H9 (cell line): ENCODE data around the gene SRC. TPM values are rescaled to one million over a fixed set of nuclear protein-coding genes. Genes with fewer than 3 reads are reported as not detected.

Experiments
- DNase-seq: peaks from one replicate; pipeline ENCODE4 v3.0.0-alpha.2; 2017
- H2AFZ ChIP-seq: one replicate; pipeline ENCODE4 v1.6.1; 2013; ENCODE audit warnings: mild to moderate bottlenecking, low read length, control low read depth, moderate library complexity
- H2AK5ac ChIP-seq: 2 replicates; pipeline ENCODE4 v1.6.1; 2013; ENCODE audit warnings: low read length, control low read depth, mixed read lengths; ENCODE audit not compliant: insufficient read length
- H2BK120ac ChIP-seq: one replicate; pipeline ENCODE4 v1.6.1; 2013; ENCODE audit warnings: low read depth, mild to moderate bottlenecking, low read length, control low read depth, inconsistent platforms; ENCODE audit not compliant: poor library complexity, severe bottlenecking
- H2BK12ac ChIP-seq: 2 replicates; pipeline ENCODE4 v1.6.1; 2013; ENCODE audit warnings: low read length, control low read depth, mixed read lengths, low read depth; ENCODE audit not compliant: insufficient read length
- H2BK15ac ChIP-seq: 2 replicates; pipeline ENCODE4 v1.6.1; 2013; ENCODE audit warnings: low read depth, low read length, control low read depth
- H2BK20ac ChIP-seq: one replicate; pipeline ENCODE4 v1.6.1; 2013; ENCODE audit warnings: low read depth, mild to moderate bottlenecking, low read length, control low read depth, inconsistent platforms; ENCODE audit not compliant: poor library complexity, severe bottlenecking
- H2BK5ac ChIP-seq: 2 replicates; pipeline ENCODE4 v1.6.1; 2013; ENCODE audit warnings: low read length, control low read depth, mixed read lengths; ENCODE audit not compliant: insufficient read length
- H3K14ac ChIP-seq: 2 replicates; pipeline ENCODE4 v1.6.1; 2013; ENCODE audit warnings: low read length, control low read depth; ENCODE audit not compliant: insufficient read depth
- H3K18ac ChIP-seq: 2 replicates; pipeline ENCODE4 v1.6.1; 2013; ENCODE audit warnings: low read depth, mild to moderate bottlenecking, mixed read lengths, low read length, control low read depth; ENCODE audit not compliant: insufficient read length
- H3K23ac ChIP-seq: 2 replicates; pipeline ENCODE4 v1.6.1; 2013; ENCODE audit warnings: low read length, control low read depth, mixed read lengths, low read depth; ENCODE audit not compliant: insufficient read length
- H3K23me2 ChIP-seq: 2 replicates; pipeline ENCODE4 v1.6.1; 2013; ENCODE audit warnings: low read depth, mild to moderate bottlenecking, mixed read lengths, low read length, control low read depth; ENCODE audit not compliant: insufficient read length, poor library complexity, severe bottlenecking
- H3K27ac ChIP-seq: 2 replicates; pipeline ENCODE4 v1.5.1; 2013; ENCODE audit warnings: low read length, control low read depth, mixed read lengths, low read depth; ENCODE audit not compliant: insufficient read length
- H3K27me3 ChIP-seq: 2 replicates; pipeline ENCODE4 v1.6.1; 2013; ENCODE audit warnings: low read length, control low read depth, inconsistent platforms; ENCODE audit not compliant: insufficient read depth
- H3K4ac ChIP-seq: 2 replicates; pipeline ENCODE4 v1.6.1; 2013; ENCODE audit warnings: low read depth, mild to moderate bottlenecking, control low read depth, inconsistent platforms, low read length, moderate library complexity
- H3K4me1 ChIP-seq: 2 replicates; pipeline ENCODE4 v1.6.1; 2013; ENCODE audit warnings: low read length, control low read depth, inconsistent platforms; ENCODE audit not compliant: insufficient read depth
- H3K4me2 ChIP-seq: 2 replicates; pipeline ENCODE4 v1.6.1; 2013; ENCODE audit warnings: low read length, control low read depth, mixed read lengths; ENCODE audit not compliant: insufficient read length, insufficient read depth
- H3K56ac ChIP-seq: 2 replicates; pipeline ENCODE4 v1.6.1; 2013; ENCODE audit warnings: low read depth, mild to moderate bottlenecking, mixed read lengths, low read length, control low read depth; ENCODE audit not compliant: insufficient read length
- H3K79me1 ChIP-seq: 2 replicates; pipeline ENCODE4 v1.6.1; 2013; ENCODE audit warnings: low read depth, mild to moderate bottlenecking, moderate library complexity, low read length, control low read depth, inconsistent platforms; ENCODE audit not compliant: insufficient read depth, poor library complexity, severe bottlenecking
- H3K79me2 ChIP-seq: 2 replicates; pipeline ENCODE4 v1.6.1; 2013; ENCODE audit warnings: low read length, control low read depth, inconsistent platforms; ENCODE audit not compliant: insufficient read depth
- H3K9ac ChIP-seq: 2 replicates; pipeline ENCODE4 v1.6.1; 2013; ENCODE audit warnings: low read length, control low read depth, mixed read lengths; ENCODE audit not compliant: insufficient read length; ENCODE audit errors: extremely low read depth
- H3K9me3 ChIP-seq: one replicate; pipeline ENCODE4 v1.6.1; 2013; ENCODE audit warnings: low read depth, low read length, inconsistent platforms; ENCODE audit not compliant: control insufficient read depth
- H3T11ph ChIP-seq: one replicate; pipeline ENCODE4 v1.6.1; 2013; ENCODE audit warnings: mild to moderate bottlenecking, low read length, control low read depth, inconsistent platforms
- H4K20me1 ChIP-seq: one replicate; pipeline ENCODE4 v1.6.1; 2013; ENCODE audit not compliant: control insufficient read depth, insufficient read length, insufficient read depth
- H4K5ac ChIP-seq: 2 replicates; pipeline ENCODE4 v1.6.1; 2013; ENCODE audit warnings: low read depth, mild to moderate bottlenecking, mixed read lengths, low read length, control low read depth; ENCODE audit not compliant: insufficient read length
- H4K8ac ChIP-seq: replicated peaks from 2 replicates; pipeline ENCODE4 v1.6.1; 2013; ENCODE audit warnings: low read length, control low read depth, mixed read lengths, low read depth; ENCODE audit not compliant: insufficient read length
- H4K91ac ChIP-seq: 2 replicates; pipeline ENCODE4 v1.6.1; 2013; ENCODE audit warnings: low read depth, mild to moderate bottlenecking, moderate library complexity, mixed read lengths, low read length, control low read depth; ENCODE audit not compliant: insufficient read length
- H3K27ac Mint-ChIP-seq, 3 experiments: 2 replicates in 2 of 3; 3 replicates in 1 of 3; pipeline ENCODE4 v1.8.0; 2020 to 2021; ENCODE audit warnings: mixed read lengths in 3 of 3, mild to moderate bottlenecking in 1 of 3, moderate library complexity in 1 of 3
- H3K27me3 Mint-ChIP-seq: 2 replicates; pipeline ENCODE4 v1.8.0; 2021; ENCODE audit warnings: low read depth, mild to moderate bottlenecking, moderate library complexity, mixed read lengths
- H3K36me3 Mint-ChIP-seq, 3 experiments: 2 replicates in 2 of 3; 3 replicates in 1 of 3; pipeline ENCODE4 v1.8.0; 2020 to 2021; ENCODE audit warnings: low read depth in 3 of 3, mixed read lengths in 3 of 3; ENCODE audit not compliant: insufficient read depth in 1 of 3
- H3K4me1 Mint-ChIP-seq, 2 experiments: 2 replicates each; pipeline ENCODE4 v1.8.0; 2020; ENCODE audit warnings: mixed read lengths in 2 of 2
- H3K4me3 Mint-ChIP-seq, 2 experiments: 2 replicates in 1 of 2; 3 replicates in 1 of 2; pipeline ENCODE4 v1.8.0; 2020 to 2021; ENCODE audit warnings: mild to moderate bottlenecking in 2 of 2, mixed read lengths in 2 of 2, moderate library complexity in 1 of 2
- H3K9me3 Mint-ChIP-seq, 2 experiments: 2 replicates in 1 of 2; 3 replicates in 1 of 2; pipeline ENCODE4 v1.8.0; 2020; ENCODE audit warnings: mild to moderate bottlenecking in 2 of 2, mixed read lengths in 2 of 2, moderate library complexity in 1 of 2
- WGBS: extraction: QIAGEN DNeasy Blood & Tissue Kit; methylation state at CpG from one replicate; pipeline ENCODE4 v1.1.7; 2013; ENCODE audit warnings: missing lambda C conversion rate, low lambda C conversion rate, mixed read lengths; ENCODE audit not compliant: insufficient read length; ENCODE audit errors: extremely low coverage; 5-methylcytosine and 5-hydroxymethylcytosine counted together
- total RNA-seq: library from RNA; stranded (reverse); gene quantifications from 2 replicates; pipeline ENCODE4 v1.2.1, GENCODE V29; 2021
- TF ChIP-seq, protein P1 (sequence below): fragments of 200-600 bp; sonication (generic); conservative IDR thresholded peaks from 3 replicates; pipeline ENCODE4 v1.8.0; 2021; ENCODE audit warnings: antibody characterized with exemption, mild to moderate bottlenecking

The SRC gene
- total RNA-seq, 1 experiment from 2014 or later, result 44.5 TPM

DNA sequence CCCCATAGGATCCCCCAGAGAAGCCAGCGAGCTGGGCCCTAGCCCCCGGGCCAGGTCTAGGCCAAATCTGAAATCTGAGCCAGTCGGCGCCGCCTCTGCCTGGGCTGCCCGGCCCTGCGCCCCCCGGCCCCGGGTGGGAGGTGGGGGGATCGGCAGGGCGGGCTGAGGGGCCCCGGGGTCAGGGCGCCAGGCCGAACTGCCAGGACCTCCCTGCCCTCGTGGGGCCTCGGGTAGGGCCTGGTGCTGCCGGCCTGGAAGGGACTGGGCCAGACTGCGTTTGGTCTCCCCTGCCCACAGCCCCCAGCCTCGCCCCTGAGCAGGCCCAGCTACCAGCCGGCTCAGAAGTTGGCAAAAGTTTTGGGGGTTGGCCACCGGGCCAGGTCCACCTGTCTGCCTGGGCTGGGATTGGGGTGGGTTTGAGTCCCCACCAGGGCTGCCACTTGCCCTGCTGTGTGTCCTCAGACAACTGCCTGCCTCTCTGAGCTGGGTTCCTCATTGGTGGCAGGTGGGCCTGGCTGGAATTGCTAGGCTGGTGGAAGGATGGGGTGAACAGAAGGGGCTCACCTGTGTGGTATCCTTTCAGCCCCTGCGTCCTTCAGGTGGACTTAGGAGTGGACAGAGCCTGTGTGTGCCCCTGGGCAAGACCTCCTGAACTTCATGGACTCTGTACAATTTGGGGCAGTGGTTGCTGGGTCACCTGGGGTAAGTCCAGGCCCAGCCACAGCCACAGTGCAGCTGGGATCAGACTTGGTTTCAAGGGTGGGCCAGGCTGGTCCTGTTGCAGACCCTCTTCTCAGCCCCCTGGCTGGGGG lies 801 bp downstream of the SRC start:
- H2BK12ac ChIP-seq, result no peak overlapping the region
- H3K79me1 ChIP-seq, result no peaks in the 10 kb centered on the region
- no peak overlapping the region for H3K27ac ChIP-seq
- no peak overlapping the region for H2AFZ ChIP-seq
- H2BK15ac ChIP-seq, result no peak overlapping the region
- H2BK5ac ChIP-seq, result no peak overlapping the region
- no peak overlapping the region for H3K9ac ChIP-seq
- H3K36me3 Mint-ChIP-seq, result peaks cover 2 to 23% (median 7%) of the 10 kb centered on the region in 3 experiments; a peak in 5 of 7 replicates
- H3K4me2 ChIP-seq, result peak overlapping the region; percentile 25
- H3K9me3 Mint-ChIP-seq, result no peaks in the 10 kb centered on the region; a peak in 1 of 5 replicates
- H2AK5ac ChIP-seq, result no peak overlapping the region
- H3K23me2 ChIP-seq, result peaks cover 4% of the 10 kb centered on the region
- TF ChIP-seq, protein P1, sequence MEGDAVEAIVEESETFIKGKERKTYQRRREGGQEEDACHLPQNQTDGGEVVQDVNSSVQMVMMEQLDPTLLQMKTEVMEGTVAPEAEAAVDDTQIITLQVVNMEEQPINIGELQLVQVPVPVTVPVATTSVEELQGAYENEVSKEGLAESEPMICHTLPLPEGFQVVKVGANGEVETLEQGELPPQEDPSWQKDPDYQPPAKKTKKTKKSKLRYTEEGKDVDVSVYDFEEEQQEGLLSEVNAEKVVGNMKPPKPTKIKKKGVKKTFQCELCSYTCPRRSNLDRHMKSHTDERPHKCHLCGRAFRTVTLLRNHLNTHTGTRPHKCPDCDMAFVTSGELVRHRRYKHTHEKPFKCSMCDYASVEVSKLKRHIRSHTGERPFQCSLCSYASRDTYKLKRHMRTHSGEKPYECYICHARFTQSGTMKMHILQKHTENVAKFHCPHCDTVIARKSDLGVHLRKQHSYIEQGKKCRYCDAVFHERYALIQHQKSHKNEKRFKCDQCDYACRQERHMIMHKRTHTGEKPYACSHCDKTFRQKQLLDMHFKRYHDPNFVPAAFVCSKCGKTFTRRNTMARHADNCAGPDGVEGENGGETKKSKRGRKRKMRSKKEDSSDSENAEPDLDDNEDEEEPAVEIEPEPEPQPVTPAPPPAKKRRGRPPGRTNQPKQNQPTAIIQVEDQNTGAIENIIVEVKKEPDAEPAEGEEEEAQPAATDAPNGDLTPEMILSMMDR, result no peak
- no peaks in the 10 kb centered on the region for H3K9me3 ChIP-seq
- H2BK20ac ChIP-seq, result no peak overlapping the region
- H3K56ac ChIP-seq, result no peak overlapping the region
- H4K8ac ChIP-seq, result no peak overlapping the region
- peak overlapping the region; percentile 16; the same call in 1 of the 2 replicates for H3K14ac ChIP-seq
- H4K20me1 ChIP-seq, result no peaks in the 10 kb centered on the region
- H3K27ac Mint-ChIP-seq, result no peak overlapping the region
- no peak overlapping the region for H4K91ac ChIP-seq
- H3K4ac ChIP-seq, result no peak overlapping the region
- peak overlapping the region; percentile 61 to 75 for H3K4me3 Mint-ChIP-seq
- no peak overlapping the region for H4K5ac ChIP-seq
- peaks cover 2% of the 10 kb centered on the region; the same call in 1 of the 2 replicates for H3K79me2 ChIP-seq
- H3K18ac ChIP-seq, result no peak overlapping the region
- WGBS, result no CpG with 5 or more reads among the region's 22 CpGs
- peak; percentile 42 for DNase-seq
- no peak overlapping the region for H3T11ph ChIP-seq
- H3K27me3 ChIP-seq, result no peaks in the 10 kb centered on the region
- peaks cover 26 to 37% of the 10 kb centered on the region in 2 experiments for H3K4me1 Mint-ChIP-seq
- no peak overlapping the region for H2BK120ac ChIP-seq
- peaks cover 2% of the 10 kb centered on the region; the same call in 1 of the 2 replicates for H3K4me1 ChIP-seq
- H3K27me3 Mint-ChIP-seq, result no peaks in the 10 kb centered on the region
- H3K23ac ChIP-seq, result no peak overlapping the region
